HG03571 (cell line): ENCODE results near the gene MYO1H.

Experiments
- ATAC-seq: cut with Tn5 transposase; IDR thresholded peaks from one replicate; pipeline ENCODE4 v1.9.1; 2021; ENCODE audit not compliant: unreplicated experiment

The MYO1H gene

DNA sequence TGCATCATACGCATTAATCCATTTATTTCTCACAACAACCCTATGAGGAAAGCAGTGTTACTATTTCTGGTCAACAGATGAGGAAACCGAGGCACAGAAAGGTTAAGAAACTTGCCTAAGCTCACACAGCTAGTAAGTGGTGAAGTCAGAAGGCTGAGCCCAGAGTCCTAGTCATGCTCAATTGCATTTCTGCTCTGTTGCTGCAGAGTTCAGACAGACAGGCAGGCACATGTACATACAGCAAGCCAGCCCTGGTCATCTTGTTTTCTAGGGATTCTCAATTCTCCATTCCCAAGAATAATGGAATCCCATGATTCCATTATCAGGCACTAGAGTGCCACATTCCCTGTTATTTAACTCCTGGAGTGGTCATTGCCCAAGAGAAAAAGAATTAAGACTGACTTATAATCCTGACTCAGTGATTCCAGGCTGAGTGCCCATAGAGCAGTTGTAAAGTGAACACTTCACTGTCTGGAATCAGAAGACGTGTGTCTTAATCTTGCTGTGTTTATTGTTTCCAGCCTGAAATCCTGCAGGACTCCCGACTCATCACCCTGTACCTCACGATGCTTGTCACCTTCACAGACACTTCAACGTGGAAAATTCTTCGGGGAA lies 140.5 kb downstream of the MYO1H start:
- no peak for ATAC-seq

DNA sequence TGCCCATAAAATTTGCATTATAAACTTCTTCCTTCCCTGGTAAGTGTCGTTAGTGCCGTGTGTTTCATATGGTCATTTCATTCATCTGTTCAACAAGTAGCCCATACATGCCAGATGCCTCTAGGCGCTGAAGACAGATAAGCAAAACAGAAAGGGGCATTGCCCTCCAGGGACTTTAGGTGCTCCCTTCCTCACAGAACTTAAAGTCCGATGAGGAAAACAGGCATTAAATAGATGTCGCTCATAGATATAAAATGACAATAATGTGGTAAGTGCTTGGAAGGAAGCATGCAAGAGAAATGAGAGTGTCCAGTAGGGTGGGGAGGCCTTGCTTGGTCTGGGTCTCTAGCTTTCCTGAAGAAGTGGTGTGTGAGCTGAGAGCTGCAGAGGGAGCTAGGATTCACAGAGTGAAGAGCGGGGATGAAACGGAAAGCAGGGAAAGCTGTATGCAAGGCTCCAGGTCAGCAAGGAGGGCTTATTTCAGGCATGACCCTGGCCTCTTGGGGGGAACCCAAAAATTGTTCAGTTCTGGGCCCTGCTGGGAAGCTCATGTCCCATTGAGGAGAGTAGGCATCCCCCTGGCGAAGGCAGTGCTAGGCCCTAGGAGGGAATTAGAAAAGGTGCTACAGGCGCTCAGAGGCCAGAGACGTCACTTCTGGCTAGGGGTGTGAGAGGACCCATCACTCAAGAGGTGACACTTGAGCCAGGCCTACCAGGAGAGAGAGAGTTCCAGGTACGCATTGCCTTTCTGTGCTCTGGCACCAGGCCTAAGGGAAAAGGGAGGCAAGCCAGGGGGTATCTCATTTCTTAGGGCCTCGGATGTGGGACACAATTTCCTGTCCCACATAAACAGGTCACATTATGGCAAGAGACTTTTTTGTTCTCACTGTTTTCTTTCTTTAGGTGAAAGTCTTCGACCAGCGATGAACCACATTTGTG lies 141.6 kb downstream of the MYO1H start:
- no peak for ATAC-seq

DNA sequence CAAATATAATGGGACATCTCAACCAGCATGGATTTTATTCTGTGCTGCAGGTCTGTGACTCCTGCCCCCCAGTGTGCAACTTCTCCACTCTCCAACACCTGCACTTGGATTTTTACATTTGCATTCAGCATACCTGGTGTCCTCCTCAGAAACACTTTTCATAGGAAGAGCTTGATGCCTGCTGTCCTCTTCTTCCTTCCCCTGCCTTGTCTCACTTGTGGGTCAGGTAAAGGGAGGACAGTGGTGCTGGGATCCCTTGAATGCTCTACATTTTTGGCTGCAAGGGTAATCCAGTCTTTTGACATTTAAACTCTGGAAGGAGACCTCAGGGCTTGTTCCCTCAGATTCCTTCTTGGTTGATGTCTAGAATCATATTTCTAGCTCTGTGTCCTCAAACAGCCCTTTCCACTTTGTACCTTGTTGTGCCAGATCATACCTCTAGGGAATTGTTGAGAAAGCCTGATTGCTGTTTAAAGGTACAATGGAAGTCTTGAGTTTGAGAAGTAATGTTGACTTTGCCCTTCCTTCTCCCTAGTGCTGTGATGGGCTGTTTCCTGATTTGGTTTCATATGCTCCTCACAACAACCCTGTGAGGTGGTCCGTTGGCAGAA lies 142.4 kb downstream of the MYO1H start:
- no peak for ATAC-seq

DNA sequence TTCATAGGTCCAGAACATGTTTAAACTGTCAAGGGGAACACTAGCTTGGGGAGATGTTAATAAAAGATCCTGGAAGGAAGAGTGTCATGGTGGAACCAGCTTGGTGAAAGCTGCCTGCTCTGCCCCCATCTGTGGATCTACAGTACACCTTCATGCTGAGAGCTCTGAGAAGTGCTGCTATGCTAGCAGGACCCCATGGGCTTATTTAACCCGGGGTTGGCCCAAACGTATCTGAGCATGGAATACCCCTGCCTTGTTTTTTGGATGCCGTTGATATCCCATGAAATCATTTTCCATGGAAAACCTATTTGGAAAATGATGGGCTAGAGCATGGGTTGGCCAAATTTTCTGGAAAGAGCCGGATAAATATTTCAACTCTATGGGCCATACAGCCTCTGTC lies 144.0 kb downstream of the MYO1H start:
- ATAC-seq = no peak

DNA sequence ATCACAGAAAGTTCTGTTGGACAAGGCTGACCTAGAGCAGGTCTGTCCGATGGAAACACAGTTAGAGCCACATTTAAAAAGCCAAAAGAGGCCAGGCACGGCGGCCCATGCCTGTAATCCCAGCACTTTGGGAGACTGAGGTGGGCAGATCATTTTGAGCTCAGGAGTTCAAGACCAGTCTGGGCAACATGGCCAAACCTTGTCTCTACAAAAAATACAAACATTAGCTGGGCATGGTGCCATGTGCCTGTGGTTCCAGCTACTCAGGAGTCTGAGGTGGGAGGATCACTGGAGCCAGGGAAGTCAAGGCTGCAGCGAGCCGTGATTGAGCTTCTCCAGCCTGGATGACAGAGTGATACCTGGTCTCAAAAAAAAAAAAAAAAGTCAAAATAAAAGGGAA lies 144.7 kb downstream of the MYO1H start:
- no peak for ATAC-seq

GRCh38 chr12:109493090-109493489 lies 145.4 kb downstream of the MYO1H start:
- ATAC-seq = no peak

DNA sequence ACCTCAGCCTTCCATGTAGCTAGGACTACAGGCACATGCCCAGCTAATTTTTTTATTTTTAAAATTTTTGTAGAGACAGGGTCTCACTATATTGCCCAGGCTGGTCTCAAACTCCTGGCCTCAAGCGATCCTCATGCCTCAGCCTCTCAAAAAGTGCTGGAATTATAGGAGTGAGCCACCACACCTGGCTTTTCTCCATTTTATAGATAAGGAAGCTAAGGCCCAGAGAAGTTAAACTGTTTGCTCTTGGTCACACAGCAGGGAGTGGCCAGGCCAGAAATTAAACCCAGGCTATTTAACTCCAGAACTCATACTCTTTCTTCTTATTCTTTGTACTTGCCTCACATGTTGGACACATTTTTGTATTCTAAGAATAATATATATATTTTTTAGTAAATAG lies 146.2 kb downstream of the MYO1H start:
- ATAC-seq = no peak

GRCh38 chr12:109494348-109494881 lies 146.7 kb downstream of the MYO1H start:
- ATAC-seq = no peak

DNA sequence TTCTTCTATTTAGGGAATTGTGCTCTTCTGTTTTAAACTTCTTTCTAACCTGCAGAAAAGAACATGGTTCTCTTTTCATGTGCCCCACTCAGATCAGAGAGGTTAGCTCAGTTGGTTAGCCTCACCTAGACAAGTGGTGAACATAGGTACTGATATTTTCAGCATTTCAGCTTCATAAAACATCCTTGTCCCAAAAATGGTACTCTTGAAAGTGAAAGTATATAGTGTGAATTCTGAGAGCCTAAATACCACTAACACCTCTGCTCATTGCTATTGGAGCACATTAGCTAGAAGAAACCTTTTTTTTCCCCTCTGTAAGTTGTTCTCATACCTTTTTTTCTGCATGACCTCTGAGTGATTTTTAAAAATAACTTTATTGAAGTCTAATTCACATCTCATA lies 147.3 kb downstream of the MYO1H start:
- ATAC-seq = no peak

DNA sequence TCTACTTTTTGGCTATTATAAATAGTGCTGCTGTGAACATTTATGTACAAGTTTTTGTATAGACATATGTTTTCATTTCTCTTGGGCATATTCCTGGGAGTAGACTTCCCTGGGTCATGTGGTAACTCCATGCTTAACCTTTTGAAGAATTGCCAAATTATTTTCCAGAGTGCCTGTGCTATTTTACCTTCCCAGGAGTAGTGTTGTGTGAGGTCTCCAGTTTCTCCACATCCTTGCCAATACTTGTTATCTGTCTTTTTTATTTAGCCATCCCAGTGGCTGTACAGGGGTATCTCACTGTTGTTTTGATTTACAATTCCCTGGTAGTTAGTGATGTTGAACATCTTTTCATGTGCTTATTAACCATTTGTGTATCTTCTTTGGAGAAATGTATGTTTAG lies 148.6 kb downstream of the MYO1H start:
- ATAC-seq = no peak

DNA sequence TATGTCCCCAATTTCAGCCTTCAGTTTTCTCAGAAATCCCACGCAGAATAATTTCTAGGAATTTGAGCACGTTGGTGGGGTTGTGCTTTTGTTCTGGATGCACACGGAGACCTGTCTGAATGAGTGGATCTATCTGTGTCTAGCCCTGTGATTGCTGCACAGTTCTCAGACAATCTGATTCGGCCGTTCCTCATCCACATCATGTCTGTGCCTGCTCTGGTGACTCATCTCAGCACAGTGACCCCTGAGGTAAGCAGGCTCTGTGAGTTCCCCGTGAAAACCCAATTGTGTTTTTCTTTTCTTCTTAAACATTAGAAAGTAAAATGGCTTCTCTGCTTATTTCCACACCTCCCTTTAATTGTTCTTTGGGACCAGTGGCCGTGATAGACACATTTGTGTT lies 150.0 kb downstream of the MYO1H start:
- no peak for ATAC-seq
